Activated CD4-positive, CD25-positive, alpha-beta regulatory T cell treated with anti-CD3 and anti-CD28 coated beads, Interleukin-2, amount 50 U/mL, for 16 hours (primary cell): Measurements from ENCODE around the gene TAS1R3.
"Not testable (repeated sequence)": the region's sequence is repeated elsewhere in the genome, so short reads cannot be mapped to it uniquely, and the experiment has no call there.

ENCODE experiments used
- DNase-seq: peaks from one replicate; pipeline ENCODE4 v3.0.0-alpha.2; 2020; ENCODE audit warnings: low read depth, low spot score

TAS1R3 gene

GRCh38 chr1:1309251-1310108 lies 21.6 kb upstream of the TAS1R3 start:
- no peak for DNase-seq

GRCh38 chr1:1310109-1310385 lies 21.0 kb upstream of the TAS1R3 start:
- no peak for DNase-seq

- DNase-seq, result no peak
These were observed 20.5 kb upstream of the TAS1R3 start for GRCh38 chr1:1310476-1311053.

DNA sequence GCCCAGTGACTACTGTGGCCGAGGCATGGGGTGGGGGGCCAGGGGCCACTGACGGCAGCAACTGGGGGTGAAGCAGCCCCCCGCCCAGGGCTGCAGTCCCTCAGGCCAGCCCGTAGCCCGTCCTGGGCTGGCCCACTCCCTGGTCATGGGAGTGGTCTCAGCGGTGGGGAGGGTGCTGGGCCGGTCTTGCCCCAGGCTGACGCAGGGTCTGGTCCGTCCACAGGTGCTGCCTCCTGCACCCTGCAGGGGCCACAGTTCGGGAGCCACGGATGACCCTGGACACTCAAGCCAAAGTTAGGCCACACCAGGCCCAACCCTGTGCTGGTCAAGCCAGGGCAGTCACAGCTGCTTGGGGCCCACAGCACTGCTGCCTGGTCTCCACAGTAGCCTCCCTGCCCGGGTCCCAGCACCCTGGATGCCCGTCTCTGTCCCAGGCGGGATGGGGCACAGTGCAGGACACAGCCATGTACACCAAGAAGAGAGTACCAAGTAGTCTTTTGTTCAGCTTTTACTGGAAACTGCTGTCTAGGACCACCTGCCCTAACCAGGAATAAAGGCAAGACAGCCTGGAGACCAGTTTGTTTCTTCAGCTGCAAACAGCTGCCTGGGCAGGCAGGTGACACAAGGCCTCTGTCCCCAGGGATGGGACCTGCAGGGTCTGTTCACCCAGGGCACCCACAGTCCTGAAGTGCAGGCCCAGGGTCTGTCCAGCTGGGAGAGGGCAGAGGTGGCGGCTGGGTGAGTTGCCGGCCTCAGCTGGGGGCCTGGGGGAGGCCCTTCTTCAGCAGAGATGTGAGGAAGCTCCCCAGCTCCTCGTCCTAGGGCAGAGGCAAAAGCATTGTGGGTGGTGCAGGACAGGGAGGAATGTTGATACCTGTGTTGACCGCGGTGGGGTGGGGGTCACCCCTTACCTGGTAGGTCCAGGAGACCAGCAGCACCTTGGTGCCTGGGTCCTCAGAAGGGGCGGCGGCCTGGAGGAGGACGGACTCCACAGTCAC lies 19.7 kb upstream of the TAS1R3 start:
- no peak for DNase-seq

DNA sequence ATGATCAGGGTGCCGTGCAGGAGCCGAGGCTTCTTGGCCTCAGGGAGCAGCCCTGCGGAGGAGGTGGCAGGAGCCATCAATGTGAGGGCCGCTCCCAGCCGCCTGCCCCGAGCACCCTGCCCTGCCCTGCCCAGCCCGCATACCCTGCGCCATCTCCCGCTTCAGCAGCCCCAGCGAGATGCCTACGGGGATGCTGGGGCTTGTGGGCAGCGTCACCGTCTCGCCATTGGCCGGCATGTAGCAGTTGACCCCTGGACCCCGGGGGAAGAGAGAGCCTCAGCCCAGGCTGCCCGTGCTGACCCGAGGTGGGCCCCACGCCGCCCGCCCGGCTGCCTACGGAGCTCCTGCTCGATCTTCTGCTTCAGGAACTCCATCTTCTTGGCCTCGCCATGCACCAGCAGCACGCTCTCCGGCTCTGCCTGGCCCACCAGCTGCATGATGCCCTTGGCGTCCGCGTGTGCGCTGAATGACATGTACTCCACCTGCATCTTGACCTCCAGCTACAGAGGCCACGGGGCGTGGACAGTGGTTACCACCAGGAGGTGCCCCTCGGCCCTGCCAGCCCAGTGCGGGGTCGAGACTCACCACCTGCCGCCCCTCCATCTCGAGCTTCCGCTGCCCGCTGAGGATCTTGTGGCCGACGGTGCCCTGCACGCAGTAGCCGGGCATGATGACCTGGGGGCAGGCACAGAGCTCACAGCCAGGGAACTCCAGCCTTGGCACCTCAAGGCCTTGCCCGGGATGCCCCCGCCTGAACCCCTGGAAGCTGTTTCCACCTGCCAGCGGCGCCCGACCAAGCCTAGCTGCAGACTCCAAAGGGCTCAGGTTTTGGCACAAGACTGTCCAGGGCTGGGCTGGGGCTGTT lies 18.4 kb upstream of the TAS1R3 start:
- no peak for DNase-seq

- DNase-seq, result no peak
These were observed 17.4 kb upstream of the TAS1R3 start for GRCh38 chr1:1313500-1314236.

DNA sequence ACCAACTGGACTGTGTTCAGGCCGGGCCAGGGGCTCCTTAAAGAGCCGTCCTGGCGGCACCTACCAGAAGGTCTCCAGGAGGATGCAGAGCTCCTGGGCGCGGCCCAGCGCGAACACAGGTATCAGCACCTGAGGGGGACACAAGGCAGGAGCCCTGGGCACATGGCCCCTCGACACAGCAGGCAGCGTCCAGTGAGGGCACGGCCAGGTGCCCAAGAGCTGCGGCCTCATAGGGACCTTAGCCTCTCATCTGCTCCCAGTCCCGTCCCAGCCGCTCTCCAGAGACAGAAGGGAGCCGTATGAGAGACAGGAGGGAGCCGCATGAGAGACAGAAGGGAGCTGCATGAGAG lies 16.9 kb upstream of the TAS1R3 start:
- no peak for DNase-seq

DNA sequence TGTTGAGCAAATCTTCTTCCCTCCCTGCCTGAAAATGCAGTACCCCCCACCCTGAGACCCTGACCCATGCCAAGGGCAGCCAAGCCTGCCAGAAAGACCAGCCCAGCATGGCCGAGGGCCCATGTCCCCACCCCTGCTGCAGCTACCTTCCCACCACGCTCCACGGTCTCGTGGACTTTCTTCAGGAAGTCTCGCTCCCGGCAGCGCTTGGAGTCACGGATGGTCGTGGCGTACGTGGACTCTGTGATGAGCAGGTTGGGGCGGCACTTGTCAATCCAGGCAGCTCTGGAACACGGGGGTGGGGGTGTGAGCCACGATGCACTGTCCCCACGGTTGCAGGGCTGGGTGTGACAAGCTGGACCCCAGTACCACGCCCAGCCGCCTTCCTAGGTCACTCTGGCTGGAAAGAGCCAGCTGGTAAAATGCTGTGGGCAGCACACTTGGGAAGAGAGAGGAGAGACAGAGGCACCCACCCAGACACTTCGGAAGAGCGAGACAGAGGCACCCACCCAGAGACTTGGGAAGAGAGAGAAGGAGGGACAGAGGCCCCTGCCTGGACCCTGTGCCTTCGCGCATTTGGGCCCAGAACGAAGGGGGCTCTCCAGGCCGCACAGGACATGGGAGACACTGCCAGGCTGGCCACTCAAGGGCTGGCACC lies 16.3 kb upstream of the TAS1R3 start:
- DNase-seq, result no peak

- no peak for DNase-seq
These were observed 15.6 kb upstream of the TAS1R3 start for GRCh38 chr1:1315435-1315954.

GRCh38 chr1:1316199-1316598 lies 14.9 kb upstream of the TAS1R3 start:
- DNase-seq, result not testable (repeated sequence)

DNA sequence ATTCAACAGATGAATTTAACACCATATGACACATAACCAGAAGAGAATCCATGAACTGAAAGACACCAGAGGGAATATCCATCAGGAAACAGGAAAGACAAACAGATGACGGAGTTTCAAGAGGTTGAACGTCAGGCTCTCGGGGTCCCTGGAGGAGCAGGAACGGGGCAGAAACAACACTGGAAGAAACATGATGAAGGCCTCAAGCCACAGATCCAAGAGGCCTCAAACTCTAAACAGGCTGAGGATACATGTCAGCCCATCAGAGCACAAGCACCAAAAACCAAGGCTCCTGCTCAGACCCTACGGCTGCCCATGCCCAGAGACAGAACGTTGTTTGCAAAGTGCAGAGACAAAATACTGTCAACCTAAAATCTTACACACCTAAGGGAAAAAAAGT lies 13.7 kb upstream of the TAS1R3 start:
- DNase-seq, result no peak

DNA sequence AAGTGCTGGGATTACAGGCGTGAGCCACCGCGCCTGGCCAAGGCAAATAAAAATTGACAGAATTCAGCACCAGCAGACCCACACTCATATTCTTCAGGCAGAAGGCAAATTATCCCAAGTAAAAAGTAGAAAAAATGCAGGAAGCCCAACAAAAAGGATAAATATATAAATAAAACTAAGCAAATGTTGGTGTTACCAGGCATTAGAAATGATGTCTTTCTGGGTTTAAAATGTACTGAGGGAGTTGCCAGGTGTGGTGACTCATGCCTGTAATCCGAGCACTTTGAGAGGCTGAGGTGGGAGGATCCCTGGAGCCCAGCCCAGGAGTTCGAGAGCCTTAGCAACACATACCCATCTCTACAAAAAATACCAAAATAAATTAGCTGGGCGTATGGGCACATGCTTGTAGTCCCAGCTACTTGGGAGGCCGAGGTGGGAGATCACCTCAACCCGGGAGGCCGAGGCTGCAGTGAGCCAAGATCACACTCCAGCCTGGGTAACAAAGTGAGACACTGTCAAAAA lies 12.9 kb upstream of the TAS1R3 start:
- DNase-seq, result no peak

DNA sequence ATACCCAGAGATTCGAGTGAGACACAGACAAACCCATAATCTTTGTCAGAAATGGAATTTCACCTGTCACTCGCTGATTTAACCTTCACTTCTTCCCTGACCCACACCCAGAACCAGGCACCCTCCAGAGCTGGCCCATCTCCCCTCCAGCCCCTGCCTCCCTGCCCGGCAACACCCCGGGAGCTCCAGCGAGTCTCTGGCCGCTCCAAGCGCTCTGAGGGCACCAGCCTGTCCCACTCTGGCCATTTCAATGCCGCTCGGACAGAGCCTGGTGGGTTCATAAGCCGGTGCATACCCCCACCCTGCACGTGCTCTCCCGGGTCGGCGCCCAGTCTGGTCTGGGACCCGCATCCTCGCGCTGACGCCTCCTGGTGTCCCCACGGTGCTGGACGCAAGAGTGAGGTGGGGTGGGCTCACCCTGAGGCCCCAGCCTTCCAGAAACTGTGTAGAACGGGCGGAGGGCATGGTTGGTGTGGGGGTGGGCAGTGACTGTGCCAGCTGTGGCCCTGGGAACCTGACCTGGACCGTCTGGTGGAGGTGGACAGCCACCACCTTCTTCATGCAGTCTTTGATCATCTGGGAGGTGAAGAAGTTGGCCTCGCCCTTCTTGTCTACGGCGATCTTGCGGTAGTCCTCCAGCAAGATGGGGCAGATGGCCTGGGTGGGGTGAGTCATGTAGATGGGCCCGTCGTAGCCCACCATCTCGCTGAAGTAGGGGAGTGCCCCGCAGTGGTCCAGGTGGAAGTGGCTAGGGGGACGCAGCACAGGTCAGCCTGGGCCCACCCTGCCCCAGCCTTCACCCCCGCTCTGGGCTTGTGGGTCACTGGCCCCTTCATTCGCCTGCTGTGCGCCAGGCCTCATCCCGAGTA lies 12.1 kb upstream of the TAS1R3 start:
- DNase-seq, result no peak

GRCh38 chr1:1319646-1319941 lies 11.5 kb upstream of the TAS1R3 start:
- no peak for DNase-seq

- no peak for DNase-seq
These were observed 10.2 kb upstream of the TAS1R3 start for GRCh38 chr1:1320666-1321448.

- no peak for DNase-seq
These were observed 9.6 kb upstream of the TAS1R3 start for GRCh38 chr1:1321477-1321876.

- DNase-seq, result no peak
These were observed 8.7 kb upstream of the TAS1R3 start for GRCh38 chr1:1322418-1322817.

DNA sequence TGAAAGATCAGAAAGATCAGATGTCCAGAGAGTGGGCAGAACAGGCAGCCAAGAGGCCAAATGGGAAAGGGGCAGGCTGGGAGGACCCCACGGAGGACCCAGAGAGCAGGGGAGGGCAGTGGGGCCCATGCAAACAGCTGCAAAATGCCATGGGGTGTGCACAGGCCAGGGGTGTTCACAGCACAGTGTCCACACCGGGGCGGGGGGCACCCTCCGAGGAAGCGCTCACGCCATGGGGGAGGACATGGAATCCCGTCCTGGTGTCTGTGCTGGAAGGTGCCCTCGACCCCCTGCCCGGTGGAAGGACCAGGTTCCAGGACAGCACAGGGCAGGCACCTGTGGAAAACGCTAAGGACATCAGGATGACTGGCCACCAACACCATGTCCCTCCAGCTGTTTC lies 8.1 kb upstream of the TAS1R3 start:
- no peak for DNase-seq
